Measurements from ENCODE around the gene LRWD1. TPM values are rescaled to one million over a fixed set of nuclear protein-coding genes. Genes with fewer than 3 reads are reported as not detected.
A peak's percentile ranks its signal among the peaks of the same experiment; 100 is the strongest.

The LRWD1 gene
- total and polyA plus RNA-seq, 9 of the 15 experiments (the other 6 are each of a cell fraction or from before 2014, with no cell fraction given): 0.61 to 66.0 (median 33.2) TPM

DNA sequence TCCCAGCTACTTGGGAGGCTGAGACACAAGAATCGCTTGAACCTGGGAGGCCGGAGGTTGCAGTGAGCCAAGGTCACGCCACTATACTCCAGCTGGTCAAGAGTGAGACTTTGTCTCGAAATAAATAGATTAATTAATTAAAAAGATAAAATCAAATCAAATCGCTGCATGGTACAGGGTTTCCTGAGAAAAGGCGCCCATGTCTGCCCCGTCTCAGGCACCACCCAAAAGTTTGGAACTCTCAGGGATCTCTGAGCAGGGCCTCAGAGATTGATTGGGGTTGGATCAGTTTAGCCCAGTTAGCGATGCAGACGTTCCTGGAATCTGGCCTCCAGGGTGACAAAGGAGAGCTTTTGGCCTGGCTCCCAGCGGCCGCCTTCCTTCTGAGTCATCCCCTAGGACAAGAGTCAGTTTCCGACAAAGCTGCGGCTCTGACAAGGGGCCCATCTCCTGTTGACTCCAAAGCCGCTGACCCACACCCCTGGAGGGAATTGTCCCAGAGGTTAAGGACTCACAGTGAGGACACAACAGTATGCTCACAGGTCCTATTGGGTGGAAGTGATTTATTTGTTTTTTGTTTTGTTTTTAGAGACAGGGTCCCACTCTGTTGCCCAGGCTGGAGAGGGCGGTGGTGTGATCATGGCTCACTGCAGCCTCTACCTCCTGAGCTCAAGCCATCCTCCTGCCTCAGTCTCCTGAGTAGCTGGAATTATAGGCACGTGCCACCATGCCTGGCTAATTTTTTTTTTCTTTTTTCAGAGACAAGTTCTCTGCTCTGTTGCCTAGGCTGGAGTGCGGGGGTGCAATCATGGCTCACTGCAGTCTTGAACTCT is 24.6 kb upstream of the LRWD1 start (continued):
- TF ChIP-seq, protein P1, sequence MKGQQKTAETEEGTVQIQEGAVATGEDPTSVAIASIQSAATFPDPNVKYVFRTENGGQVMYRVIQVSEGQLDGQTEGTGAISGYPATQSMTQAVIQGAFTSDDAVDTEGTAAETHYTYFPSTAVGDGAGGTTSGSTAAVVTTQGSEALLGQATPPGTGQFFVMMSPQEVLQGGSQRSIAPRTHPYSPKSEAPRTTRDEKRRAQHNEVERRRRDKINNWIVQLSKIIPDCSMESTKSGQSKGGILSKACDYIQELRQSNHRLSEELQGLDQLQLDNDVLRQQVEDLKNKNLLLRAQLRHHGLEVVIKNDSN (CRISPR knock-in tag; IDR thresholded peaks at IDR 0.05): no peak
- TF ChIP-seq, protein P2, sequence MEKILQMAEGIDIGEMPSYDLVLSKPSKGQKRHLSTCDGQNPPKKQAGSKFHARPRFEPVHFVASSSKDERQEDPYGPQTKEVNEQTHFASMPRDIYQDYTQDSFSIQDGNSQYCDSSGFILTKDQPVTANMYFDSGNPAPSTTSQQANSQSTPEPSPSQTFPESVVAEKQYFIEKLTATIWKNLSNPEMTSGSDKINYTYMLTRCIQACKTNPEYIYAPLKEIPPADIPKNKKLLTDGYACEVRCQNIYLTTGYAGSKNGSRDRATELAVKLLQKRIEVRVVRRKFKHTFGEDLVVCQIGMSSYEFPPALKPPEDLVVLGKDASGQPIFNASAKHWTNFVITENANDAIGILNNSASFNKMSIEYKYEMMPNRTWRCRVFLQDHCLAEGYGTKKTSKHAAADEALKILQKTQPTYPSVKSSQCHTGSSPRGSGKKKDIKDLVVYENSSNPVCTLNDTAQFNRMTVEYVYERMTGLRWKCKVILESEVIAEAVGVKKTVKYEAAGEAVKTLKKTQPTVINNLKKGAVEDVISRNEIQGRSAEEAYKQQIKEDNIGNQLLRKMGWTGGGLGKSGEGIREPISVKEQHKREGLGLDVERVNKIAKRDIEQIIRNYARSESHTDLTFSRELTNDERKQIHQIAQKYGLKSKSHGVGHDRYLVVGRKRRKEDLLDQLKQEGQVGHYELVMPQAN (IDR thresholded peaks at IDR 0.05; ENCODE audit: borderline replicate concordance): 0 out of 2 replicates have a peak, but pooled peaks have one; percentile 38
- TF ChIP-seq MEIS2 (IDR thresholded peaks at IDR 0.05; ENCODE audit: partially characterized antibody) (peak; percentile 54), KHSRP (IDR thresholded peaks at IDR 0.05) (no peak), ADNP (tag; IDR thresholded peaks at IDR 0.05) (no peak)
- TF ChIP-seq, protein P3, sequence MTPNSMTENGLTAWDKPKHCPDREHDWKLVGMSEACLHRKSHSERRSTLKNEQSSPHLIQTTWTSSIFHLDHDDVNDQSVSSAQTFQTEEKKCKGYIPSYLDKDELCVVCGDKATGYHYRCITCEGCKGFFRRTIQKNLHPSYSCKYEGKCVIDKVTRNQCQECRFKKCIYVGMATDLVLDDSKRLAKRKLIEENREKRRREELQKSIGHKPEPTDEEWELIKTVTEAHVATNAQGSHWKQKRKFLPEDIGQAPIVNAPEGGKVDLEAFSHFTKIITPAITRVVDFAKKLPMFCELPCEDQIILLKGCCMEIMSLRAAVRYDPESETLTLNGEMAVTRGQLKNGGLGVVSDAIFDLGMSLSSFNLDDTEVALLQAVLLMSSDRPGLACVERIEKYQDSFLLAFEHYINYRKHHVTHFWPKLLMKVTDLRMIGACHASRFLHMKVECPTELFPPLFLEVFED (CRISPR knock-in tag; conservative IDR thresholded peaks at IDR 0.05): 0 out of 2 replicates have a peak, but pooled peaks have one; percentile 34
- TF ChIP-seq, protein P4, sequence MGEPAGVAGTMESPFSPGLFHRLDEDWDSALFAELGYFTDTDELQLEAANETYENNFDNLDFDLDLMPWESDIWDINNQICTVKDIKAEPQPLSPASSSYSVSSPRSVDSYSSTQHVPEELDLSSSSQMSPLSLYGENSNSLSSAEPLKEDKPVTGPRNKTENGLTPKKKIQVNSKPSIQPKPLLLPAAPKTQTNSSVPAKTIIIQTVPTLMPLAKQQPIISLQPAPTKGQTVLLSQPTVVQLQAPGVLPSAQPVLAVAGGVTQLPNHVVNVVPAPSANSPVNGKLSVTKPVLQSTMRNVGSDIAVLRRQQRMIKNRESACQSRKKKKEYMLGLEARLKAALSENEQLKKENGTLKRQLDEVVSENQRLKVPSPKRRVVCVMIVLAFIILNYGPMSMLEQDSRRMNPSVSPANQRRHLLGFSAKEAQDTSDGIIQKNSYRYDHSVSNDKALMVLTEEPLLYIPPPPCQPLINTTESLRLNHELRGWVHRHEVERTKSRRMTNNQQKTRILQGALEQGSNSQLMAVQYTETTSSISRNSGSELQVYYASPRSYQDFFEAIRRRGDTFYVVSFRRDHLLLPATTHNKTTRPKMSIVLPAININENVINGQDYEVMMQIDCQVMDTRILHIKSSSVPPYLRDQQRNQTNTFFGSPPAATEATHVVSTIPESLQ (CRISPR knock-in tag; IDR thresholded peaks at IDR 0.05): no peak
- TF ChIP-seq, protein P5, sequence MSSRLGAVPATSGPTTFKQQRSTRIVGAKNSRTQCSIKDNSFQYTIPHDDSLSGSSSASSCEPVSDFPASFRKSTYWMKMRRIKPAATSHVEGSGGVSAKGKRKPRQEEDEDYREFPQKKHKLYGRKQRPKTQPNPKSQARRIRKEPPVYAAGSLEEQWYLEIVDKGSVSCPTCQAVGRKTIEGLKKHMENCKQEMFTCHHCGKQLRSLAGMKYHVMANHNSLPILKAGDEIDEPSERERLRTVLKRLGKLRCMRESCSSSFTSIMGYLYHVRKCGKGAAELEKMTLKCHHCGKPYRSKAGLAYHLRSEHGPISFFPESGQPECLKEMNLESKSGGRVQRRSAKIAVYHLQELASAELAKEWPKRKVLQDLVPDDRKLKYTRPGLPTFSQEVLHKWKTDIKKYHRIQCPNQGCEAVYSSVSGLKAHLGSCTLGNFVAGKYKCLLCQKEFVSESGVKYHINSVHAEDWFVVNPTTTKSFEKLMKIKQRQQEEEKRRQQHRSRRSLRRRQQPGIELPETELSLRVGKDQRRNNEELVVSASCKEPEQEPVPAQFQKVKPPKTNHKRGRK (tag; IDR thresholded peaks at IDR 0.05): no peak
- TF ChIP-seq, protein P6, sequence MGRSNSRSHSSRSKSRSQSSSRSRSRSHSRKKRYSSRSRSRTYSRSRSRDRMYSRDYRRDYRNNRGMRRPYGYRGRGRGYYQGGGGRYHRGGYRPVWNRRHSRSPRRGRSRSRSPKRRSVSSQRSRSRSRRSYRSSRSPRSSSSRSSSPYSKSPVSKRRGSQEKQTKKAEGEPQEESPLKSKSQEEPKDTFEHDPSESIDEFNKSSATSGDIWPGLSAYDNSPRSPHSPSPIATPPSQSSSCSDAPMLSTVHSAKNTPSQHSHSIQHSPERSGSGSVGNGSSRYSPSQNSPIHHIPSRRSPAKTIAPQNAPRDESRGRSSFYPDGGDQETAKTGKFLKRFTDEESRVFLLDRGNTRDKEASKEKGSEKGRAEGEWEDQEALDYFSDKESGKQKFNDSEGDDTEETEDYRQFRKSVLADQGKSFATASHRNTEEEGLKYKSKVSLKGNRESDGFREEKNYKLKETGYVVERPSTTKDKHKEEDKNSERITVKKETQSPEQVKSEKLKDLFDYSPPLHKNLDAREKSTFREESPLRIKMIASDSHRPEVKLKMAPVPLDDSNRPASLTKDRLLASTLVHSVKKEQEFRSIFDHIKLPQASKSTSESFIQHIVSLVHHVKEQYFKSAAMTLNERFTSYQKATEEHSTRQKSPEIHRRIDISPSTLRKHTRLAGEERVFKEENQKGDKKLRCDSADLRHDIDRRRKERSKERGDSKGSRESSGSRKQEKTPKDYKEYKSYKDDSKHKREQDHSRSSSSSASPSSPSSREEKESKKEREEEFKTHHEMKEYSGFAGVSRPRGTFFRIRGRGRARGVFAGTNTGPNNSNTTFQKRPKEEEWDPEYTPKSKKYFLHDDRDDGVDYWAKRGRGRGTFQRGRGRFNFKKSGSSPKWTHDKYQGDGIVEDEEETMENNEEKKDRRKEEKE (IDR thresholded peaks at IDR 0.05; ENCODE audit: borderline replicate concordance in 1 of 2, control insufficient read depth in 1 of 2, low read depth in 2 of 2, low read length in 1 of 2): no peak
- TF ChIP-seq, protein P7, sequence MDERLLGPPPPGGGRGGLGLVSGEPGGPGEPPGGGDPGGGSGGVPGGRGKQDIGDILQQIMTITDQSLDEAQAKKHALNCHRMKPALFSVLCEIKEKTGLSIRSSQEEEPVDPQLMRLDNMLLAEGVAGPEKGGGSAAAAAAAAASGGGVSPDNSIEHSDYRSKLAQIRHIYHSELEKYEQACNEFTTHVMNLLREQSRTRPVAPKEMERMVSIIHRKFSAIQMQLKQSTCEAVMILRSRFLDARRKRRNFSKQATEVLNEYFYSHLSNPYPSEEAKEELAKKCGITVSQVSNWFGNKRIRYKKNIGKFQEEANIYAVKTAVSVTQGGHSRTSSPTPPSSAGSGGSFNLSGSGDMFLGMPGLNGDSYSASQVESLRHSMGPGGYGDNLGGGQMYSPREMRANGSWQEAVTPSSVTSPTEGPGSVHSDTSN (CRISPR knock-in tag; IDR thresholded peaks at IDR 0.05; ENCODE audit: low read depth): no peak
- TF ChIP-seq, protein P7 (tag; conservative IDR thresholded peaks at IDR 0.05; ENCODE audit: low read depth): no peak

Data from K562 (cell line).